PC-9 (cell line): ENCODE results near the gene NCAM2. TPM values are rescaled to one million over a fixed set of nuclear protein-coding genes. Genes with fewer than 3 reads are reported as not detected.

Experiments used
- BruUV-seq: library from RNA; stranded (reverse); fragments of 400-500 nt; replicated peaks from 2 replicates; lab custom pipeline; 2021; lab: Mats Ljungman, UMichigan
- CTCF ChIA-PET: fragments of 300-600 bp; sonication (Branson Sonifier 250); formaldehyde crosslinking; loops from one replicate; lab custom pipeline; 2022; ENCODE audit warnings: antibody characterized with exemption; lab: Charles Lee
- POLR2A ChIA-PET: fragments of 300-600 bp; sonication (Branson Sonifier 250); formaldehyde crosslinking; loops from one replicate; lab custom pipeline; 2022; ENCODE audit warnings: antibody characterized with exemption; ENCODE audit not compliant: unreplicated experiment; lab: Charles Lee
- DNase-seq, 2 experiments: peaks; one replicate each; pipeline versions ENCODE4 v3.0.0 to v3.0.0-alpha.2; 2015 to 2022; ENCODE audit warnings: mixed read lengths in 1 of 2
- H2AFZ ChIP-seq: fragments of 200-600 bp; sonication (generic); 2 replicates; pipeline ENCODE4 v1.8.1; 2017; ENCODE audit warnings: antibody characterized with exemption
- H3F3A ChIP-seq: fragments of 200-600 bp; sonication (generic); 2 replicates; pipeline ENCODE4 v1.8.1; 2017; ENCODE audit warnings: antibody characterized with exemption, mild to moderate bottlenecking, low read depth; ENCODE audit not compliant: insufficient read depth
- H3K27ac ChIP-seq: fragments of 200-600 bp; sonication (generic); 2 replicates; pipeline ENCODE4 v1.6.1; 2016; ENCODE audit warnings: mixed run types
- H3K27me3 ChIP-seq: fragments of 200-600 bp; sonication (generic); 2 replicates; pipeline ENCODE4 v1.6.1; 2016; ENCODE audit warnings: low read depth, mixed run types; ENCODE audit not compliant: insufficient read depth
- H3K36me3 ChIP-seq: fragments of 200-600 bp; sonication (generic); 2 replicates; pipeline ENCODE4 v1.6.1; 2016; ENCODE audit warnings: low read depth, mixed run types
- H3K4me1 ChIP-seq: fragments of 200-600 bp; sonication (generic); replicated peaks from 2 replicates; pipeline ENCODE4 v1.6.1; 2016; ENCODE audit warnings: mixed run types; ENCODE audit not compliant: insufficient read depth
- H3K4me2 ChIP-seq: fragments of 200-600 bp; sonication (generic); 2 replicates; pipeline ENCODE4 v1.6.1; 2017; ENCODE audit warnings: mixed run types
- H3K4me3 ChIP-seq: fragments of 200-600 bp; sonication (generic); 2 replicates; pipeline ENCODE4 v1.6.1; 2016; ENCODE audit warnings: mixed run types
- H3K79me2 ChIP-seq: fragments of 200-600 bp; sonication (generic); 2 replicates; pipeline ENCODE4 v1.6.1; 2017; ENCODE audit warnings: low read depth, mixed run types
- H3K9me2 ChIP-seq: fragments of 200-600 bp; sonication (generic); 2 replicates; pipeline ENCODE4 v1.8.1; 2017; ENCODE audit warnings: mild to moderate bottlenecking; ENCODE audit not compliant: insufficient read depth
- H3K9me3 ChIP-seq: fragments of 200-600 bp; sonication (generic); 2 replicates; pipeline ENCODE4 v1.8.1; 2016; ENCODE audit warnings: low read depth; ENCODE audit not compliant: insufficient read depth
- H4K20me1 ChIP-seq: fragments of 200-600 bp; sonication (generic); 2 replicates; pipeline ENCODE4 v1.8.1; 2017; ENCODE audit not compliant: insufficient read depth
- EZH2 ChIP-seq: fragments of 200-600 bp; sonication (generic); IDR thresholded peaks from 2 replicates; pipeline ENCODE4 v1.8.0; 2017; ENCODE audit warnings: antibody characterized with exemption, low read depth
- intact Hi-C: fragments of 100-400 bp; cut with micrococcal nuclease; formaldehyde crosslinking; loops from one replicate; pipeline ENCODE4 v1.10.0; 2022; ENCODE audit not compliant: unreplicated experiment
- total RNA-seq: library from RNA; stranded (reverse); gene quantifications from 2 replicates; pipeline ENCODE4 v1.2.3, GENCODE V29; 2021
- TF ChIP-seq, protein P1 (sequence below): fragments of 200-600 bp; sonication (generic); conservative IDR thresholded peaks from 2 replicates; pipeline ENCODE4 v1.6.1; 2017; ENCODE audit warnings: mixed run types, antibody characterized with exemption, mild to moderate bottlenecking, moderate library complexity

Gene NCAM2
- total RNA-seq, 1 experiment from 2014 or later: not detected

- TF ChIP-seq EZH2: no peak
- TF ChIP-seq, protein P1, sequence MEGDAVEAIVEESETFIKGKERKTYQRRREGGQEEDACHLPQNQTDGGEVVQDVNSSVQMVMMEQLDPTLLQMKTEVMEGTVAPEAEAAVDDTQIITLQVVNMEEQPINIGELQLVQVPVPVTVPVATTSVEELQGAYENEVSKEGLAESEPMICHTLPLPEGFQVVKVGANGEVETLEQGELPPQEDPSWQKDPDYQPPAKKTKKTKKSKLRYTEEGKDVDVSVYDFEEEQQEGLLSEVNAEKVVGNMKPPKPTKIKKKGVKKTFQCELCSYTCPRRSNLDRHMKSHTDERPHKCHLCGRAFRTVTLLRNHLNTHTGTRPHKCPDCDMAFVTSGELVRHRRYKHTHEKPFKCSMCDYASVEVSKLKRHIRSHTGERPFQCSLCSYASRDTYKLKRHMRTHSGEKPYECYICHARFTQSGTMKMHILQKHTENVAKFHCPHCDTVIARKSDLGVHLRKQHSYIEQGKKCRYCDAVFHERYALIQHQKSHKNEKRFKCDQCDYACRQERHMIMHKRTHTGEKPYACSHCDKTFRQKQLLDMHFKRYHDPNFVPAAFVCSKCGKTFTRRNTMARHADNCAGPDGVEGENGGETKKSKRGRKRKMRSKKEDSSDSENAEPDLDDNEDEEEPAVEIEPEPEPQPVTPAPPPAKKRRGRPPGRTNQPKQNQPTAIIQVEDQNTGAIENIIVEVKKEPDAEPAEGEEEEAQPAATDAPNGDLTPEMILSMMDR: no peak
- Histone ChIP-seq H3K79me2 (no peaks in the 10 kb centered on the region), H3K36me3 (no peaks in the 10 kb centered on the region), H4K20me1 (no peaks in the 10 kb centered on the region), H3K9me3 (no peaks in the 10 kb centered on the region), H3K9me2 (no peaks in the 10 kb centered on the region), H3K27me3 (no peaks in the 10 kb centered on the region), H2AFZ (no peak overlapping the region), H3K4me3 (no peak overlapping the region), H3K4me1 (no peaks in the 10 kb centered on the region), H3K27ac (no peak overlapping the region), H3F3A (no peaks in the 10 kb centered on the region), H3K4me2 (no peak overlapping the region)
- no TSS peak for BruUV-seq
- POLR2A ChIA-PET: no interaction called here
- intact Hi-C loops: no loop called here
- CTCF ChIA-PET: no interaction called here
- DNase-seq: no peak
Measured at GRCh38 chr21:21387916-21388315, 389.7 kb downstream of the NCAM2 start.

GRCh38 chr21:21394064-21394463 is 395.9 kb downstream of the NCAM2 start:
- no TSS peak for BruUV-seq
- Histone ChIP-seq H3K4me1 (no peaks in the 10 kb centered on the region), H3K4me3 (no peak overlapping the region), H3F3A (no peaks in the 10 kb centered on the region), H3K27me3 (no peaks in the 10 kb centered on the region), H3K9me2 (no peaks in the 10 kb centered on the region), H2AFZ (no peak overlapping the region), H3K27ac (no peak overlapping the region), H3K36me3 (no peaks in the 10 kb centered on the region), H3K4me2 (no peak overlapping the region), H3K79me2 (no peaks in the 10 kb centered on the region), H3K9me3 (no peaks in the 10 kb centered on the region), H4K20me1 (no peaks in the 10 kb centered on the region)
- no peak for TF ChIP-seq EZH2
- TF ChIP-seq, protein P1: no peak
- POLR2A ChIA-PET: no interaction called here
- CTCF ChIA-PET: no interaction called here
- intact Hi-C loops: no loop called here
- no peak for DNase-seq

DNA sequence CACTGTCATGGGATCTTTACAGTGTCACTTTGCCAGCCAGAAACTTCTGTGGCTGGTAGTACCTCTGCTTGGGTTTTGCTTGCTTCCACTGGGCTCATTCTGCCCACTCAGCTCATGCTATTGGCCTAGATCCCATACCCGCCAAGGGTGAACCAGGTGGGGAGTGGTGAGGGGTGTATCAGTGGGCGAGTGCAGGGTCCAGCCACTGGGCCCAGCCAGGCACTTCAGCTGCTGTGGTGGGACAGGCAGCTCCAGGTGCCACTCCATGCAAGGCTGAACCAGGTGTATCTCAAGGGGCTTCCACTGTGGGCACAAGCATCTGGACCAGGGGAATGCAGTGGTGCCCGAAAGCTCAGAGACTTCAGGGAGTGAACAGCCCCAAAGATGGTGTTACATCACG is 398.2 kb downstream of the NCAM2 start:
- Histone ChIP-seq H4K20me1 (no peaks in the 10 kb centered on the region), H3K79me2 (no peaks in the 10 kb centered on the region), H3K4me1 (no peaks in the 10 kb centered on the region), H3K9me3 (no peaks in the 10 kb centered on the region), H3K27ac (no peak overlapping the region), H3K4me3 (no peak overlapping the region), H3K36me3 (no peaks in the 10 kb centered on the region), H3K27me3 (no peaks in the 10 kb centered on the region), H2AFZ (no peak overlapping the region), H3K9me2 (no peaks in the 10 kb centered on the region), H3K4me2 (no peak overlapping the region), H3F3A (no peaks in the 10 kb centered on the region)
- no TSS peak for BruUV-seq
- POLR2A ChIA-PET: no interaction called here
- TF ChIP-seq, protein P1: no peak
- CTCF ChIA-PET: no interaction called here
- DNase-seq: no peak
- intact Hi-C loops: no loop called here
